Caco-2 (cell line): ENCODE data around the gene PNKD. TPM values are rescaled to one million over a fixed set of nuclear protein-coding genes. Genes with fewer than 3 reads are reported as not detected.

Experiments used
- BruUV-seq: library from RNA; stranded (reverse); fragments of 400-500 nt; replicated peaks from 2 replicates; lab custom pipeline; 2021; lab: Mats Ljungman, UMichigan
- CTCF ChIA-PET: fragments of 300-600 bp; sonication (Branson Sonifier 250); formaldehyde crosslinking; loops from one replicate; lab custom pipeline; 2022; ENCODE audit warnings: antibody characterized with exemption; lab: Charles Lee
- POLR2A ChIA-PET: fragments of 300-600 bp; sonication (Branson Sonifier 250); formaldehyde crosslinking; loops from one replicate; lab custom pipeline; 2022; ENCODE audit warnings: antibody characterized with exemption; lab: Charles Lee
- DNase-seq, 2 experiments: peaks; one replicate each; pipeline versions ENCODE4 v3.0.0 to v3.0.0-alpha.2; 2020 to 2022
- H3K27me3 ChIP-seq: replicated peaks from 2 replicates; pipeline ENCODE4 v1.6.0; 2011; ENCODE audit warnings: low read length; ENCODE audit not compliant: control insufficient read depth, insufficient read depth
- H3K36me3 ChIP-seq: 2 replicates; pipeline ENCODE4 v1.5.1; 2011; ENCODE audit warnings: low read length; ENCODE audit not compliant: control insufficient read depth, insufficient read depth
- H3K4me1 ChIP-seq: fragments of 250-450 bp; sonication (Bioruptor Pico); 2 replicates; pipeline ENCODE4 v1.5.1; 2020; ENCODE audit warnings: mild to moderate bottlenecking
- H3K4me3 ChIP-seq: 2 replicates; pipeline ENCODE4 v1.5.1; 2011; ENCODE audit warnings: low read depth, mild to moderate bottlenecking, control low read depth, low read length
- H3K9me3 ChIP-seq: fragments of 250-450 bp; sonication (Bioruptor Pico); 2 replicates; pipeline ENCODE4 v1.5.1; 2020; ENCODE audit warnings: mild to moderate bottlenecking, moderate library complexity
- H3K27ac Mint-ChIP-seq: one replicate; pipeline ENCODE4 v1.8.0; 2022; ENCODE audit warnings: mixed read lengths; ENCODE audit not compliant: unreplicated experiment
- H3K27me3 Mint-ChIP-seq: one replicate; pipeline ENCODE4 v1.8.0; 2022; ENCODE audit warnings: mixed read lengths; ENCODE audit not compliant: insufficient read depth, unreplicated experiment
- H3K36me3 Mint-ChIP-seq: one replicate; pipeline ENCODE4 v1.8.0; 2022; ENCODE audit warnings: mild to moderate bottlenecking, mixed read lengths; ENCODE audit not compliant: insufficient read depth, unreplicated experiment
- H3K4me1 Mint-ChIP-seq: one replicate; pipeline ENCODE4 v1.8.0; 2022; ENCODE audit warnings: low read depth, mixed read lengths; ENCODE audit not compliant: unreplicated experiment
- H3K4me3 Mint-ChIP-seq: one replicate; pipeline ENCODE4 v1.8.0; 2022; ENCODE audit warnings: mild to moderate bottlenecking, moderate library complexity, mixed read lengths; ENCODE audit not compliant: unreplicated experiment
- H3K9me3 Mint-ChIP-seq: one replicate; pipeline ENCODE4 v1.8.0; 2022; ENCODE audit warnings: mixed read lengths; ENCODE audit not compliant: unreplicated experiment
- intact Hi-C: fragments of 100-400 bp; cut with micrococcal nuclease; formaldehyde crosslinking; loops from one replicate; pipeline ENCODE4 v1.10.0; 2022; ENCODE audit not compliant: unreplicated experiment
- total RNA-seq: library from RNA; stranded (reverse); gene quantifications from 2 replicates; pipeline ENCODE4 v1.2.3, GENCODE V29; 2022
- TF ChIP-seq, protein P1 (sequence below), 2 experiments: fragments of 200-600 bp in 1 of 2; IDR thresholded peaks; 1 replicate in 1 of 2; 2 replicates in 1 of 2; pipeline versions ENCODE4 v1.5.1 to v1.8.0; 2011 to 2022; ENCODE audit warnings: antibody characterized with exemption in 1 of 2, control low read depth in 1 of 2, inconsistent platforms in 1 of 2, low read depth in 1 of 2, low read length in 1 of 2, mild to moderate bottlenecking in 1 of 2, moderate library complexity in 1 of 2; ENCODE audit not compliant: insufficient read depth in 1 of 2, severe bottlenecking in 1 of 2, unreplicated experiment in 1 of 2

PNKD gene
- total RNA-seq, 1 experiment from 2014 or later: 39.2 TPM

DNA sequence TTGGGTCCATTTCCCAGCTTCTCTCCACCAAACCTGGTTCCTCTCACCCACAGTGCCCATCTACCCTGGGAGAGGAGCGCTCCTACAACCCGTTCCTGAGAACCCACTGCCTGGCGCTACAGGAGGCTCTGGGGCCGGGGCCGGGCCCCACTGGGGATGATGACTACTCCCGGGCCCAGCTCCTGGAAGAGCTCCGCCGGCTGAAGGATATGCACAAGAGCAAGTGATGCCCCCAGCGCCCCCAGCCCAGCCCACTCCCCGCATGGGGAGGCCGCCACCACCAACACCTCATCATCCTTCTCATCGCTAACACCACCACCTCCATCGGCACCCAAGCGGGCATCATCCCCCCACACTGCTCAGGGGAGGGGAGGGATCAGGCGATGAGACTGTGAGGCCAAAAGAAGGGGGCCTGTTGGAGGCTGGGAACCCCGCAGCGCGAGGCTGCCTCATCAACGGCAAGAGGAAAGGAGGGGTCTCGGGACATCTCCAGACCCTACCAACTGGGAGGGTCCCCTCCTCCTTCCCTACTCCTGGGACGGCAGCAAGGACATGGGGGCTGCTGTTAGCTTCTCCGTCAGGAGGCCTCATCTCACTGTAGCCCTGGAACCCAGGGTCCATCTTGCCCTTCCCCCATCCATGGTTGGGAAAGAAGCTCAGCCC lies 74.6 kb downstream of the PNKD start:
- Histone ChIP-seq H3K9me3 (peaks cover 4% of the 10 kb centered on the region; the same call in 1 of the 2 replicates), H3K4me3 (no peak overlapping the region), H3K4me1 (no peaks in the 10 kb centered on the region), H3K36me3 (no peaks in the 10 kb centered on the region; the same call in 1 of the 2 replicates), H3K27me3 (no peaks in the 10 kb centered on the region)
- TF ChIP-seq, protein P1, sequence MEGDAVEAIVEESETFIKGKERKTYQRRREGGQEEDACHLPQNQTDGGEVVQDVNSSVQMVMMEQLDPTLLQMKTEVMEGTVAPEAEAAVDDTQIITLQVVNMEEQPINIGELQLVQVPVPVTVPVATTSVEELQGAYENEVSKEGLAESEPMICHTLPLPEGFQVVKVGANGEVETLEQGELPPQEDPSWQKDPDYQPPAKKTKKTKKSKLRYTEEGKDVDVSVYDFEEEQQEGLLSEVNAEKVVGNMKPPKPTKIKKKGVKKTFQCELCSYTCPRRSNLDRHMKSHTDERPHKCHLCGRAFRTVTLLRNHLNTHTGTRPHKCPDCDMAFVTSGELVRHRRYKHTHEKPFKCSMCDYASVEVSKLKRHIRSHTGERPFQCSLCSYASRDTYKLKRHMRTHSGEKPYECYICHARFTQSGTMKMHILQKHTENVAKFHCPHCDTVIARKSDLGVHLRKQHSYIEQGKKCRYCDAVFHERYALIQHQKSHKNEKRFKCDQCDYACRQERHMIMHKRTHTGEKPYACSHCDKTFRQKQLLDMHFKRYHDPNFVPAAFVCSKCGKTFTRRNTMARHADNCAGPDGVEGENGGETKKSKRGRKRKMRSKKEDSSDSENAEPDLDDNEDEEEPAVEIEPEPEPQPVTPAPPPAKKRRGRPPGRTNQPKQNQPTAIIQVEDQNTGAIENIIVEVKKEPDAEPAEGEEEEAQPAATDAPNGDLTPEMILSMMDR (IDR thresholded peaks at IDR 0.05; ENCODE audit: insufficient read depth in 1 of 2, low read depth in 1 of 2, low read length in 1 of 2, severe bottlenecking in 1 of 2, unreplicated experiment in 1 of 2): no peak
- ChIA-PET POLR2A (no interaction called here), CTCF (no interaction called here)
- no peak overlapping the region for H3K27ac Mint-ChIP-seq
- no peak for DNase-seq
- no peak overlapping the region for H3K4me3 Mint-ChIP-seq
- no peaks in the 10 kb centered on the region for H3K9me3 Mint-ChIP-seq
- H3K36me3 Mint-ChIP-seq: peaks cover 6% of the 10 kb centered on the region
- BruUV-seq: no TSS peak
- H3K27me3 Mint-ChIP-seq: no peaks in the 10 kb centered on the region
- peaks cover 8% of the 10 kb centered on the region for H3K4me1 Mint-ChIP-seq
- intact Hi-C loops: no loop called here

DNA sequence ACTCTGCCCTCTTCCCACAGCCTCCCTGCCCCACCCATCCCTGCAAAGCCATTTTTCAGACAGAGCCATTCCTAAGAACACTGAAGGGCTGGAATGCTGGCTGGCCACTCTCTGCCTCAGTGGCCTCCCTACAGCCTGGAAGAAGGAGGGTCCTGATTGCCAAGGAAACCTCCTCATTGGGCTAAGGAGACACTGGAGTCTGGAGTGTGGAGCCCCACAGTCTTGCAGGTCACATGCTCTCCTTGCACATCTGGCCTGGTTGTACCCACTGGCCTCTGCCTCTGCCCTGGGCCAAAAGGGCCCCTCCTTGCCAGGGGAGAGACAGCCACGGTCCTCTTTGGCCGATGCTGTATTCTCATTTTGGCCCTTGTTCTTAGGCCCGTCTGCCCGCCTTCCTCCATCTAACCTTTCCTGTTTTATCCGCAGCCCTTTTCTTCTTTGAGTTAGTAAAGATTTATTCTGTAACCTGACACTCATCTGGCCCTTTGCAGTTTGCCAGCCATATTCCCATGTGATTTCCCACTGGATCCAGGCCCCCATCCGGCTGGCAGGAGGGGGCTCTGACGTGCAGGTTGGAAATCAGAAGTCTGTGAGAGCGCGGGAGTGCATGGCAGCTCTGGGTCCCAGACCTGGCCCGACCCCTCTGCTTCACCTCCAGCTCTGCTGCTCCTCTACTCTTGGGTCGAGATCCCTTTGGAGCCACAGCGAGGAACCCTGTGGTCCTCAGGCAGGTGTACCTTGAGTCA lies 75.3 kb downstream of the PNKD start:
- TF ChIP-seq, protein P1 (IDR thresholded peaks at IDR 0.05; ENCODE audit: insufficient read depth in 1 of 2, low read depth in 1 of 2, low read length in 1 of 2, severe bottlenecking in 1 of 2, unreplicated experiment in 1 of 2): no peak
- H3K4me1 Mint-ChIP-seq: peaks cover under 1% of the 10 kb centered on the region
- Histone ChIP-seq H3K9me3 (peaks cover 12% of the 10 kb centered on the region), H3K27me3 (no peaks in the 10 kb centered on the region), H3K4me1 (no peaks in the 10 kb centered on the region), H3K36me3 (no peaks in the 10 kb centered on the region; the same call in 1 of the 2 replicates), H3K4me3 (no peak overlapping the region)
- DNase-seq: no peak
- H3K27ac Mint-ChIP-seq: no peak overlapping the region
- no peaks in the 10 kb centered on the region for H3K27me3 Mint-ChIP-seq
- H3K9me3 Mint-ChIP-seq: no peaks in the 10 kb centered on the region
- POLR2A ChIA-PET: no interaction called here
- no peak overlapping the region for H3K4me3 Mint-ChIP-seq
- CTCF ChIA-PET: no interaction called here
- intact Hi-C loops: no loop called here
- BruUV-seq: TSS peak; percentile 23
- H3K36me3 Mint-ChIP-seq: peaks cover 6% of the 10 kb centered on the region

DNA sequence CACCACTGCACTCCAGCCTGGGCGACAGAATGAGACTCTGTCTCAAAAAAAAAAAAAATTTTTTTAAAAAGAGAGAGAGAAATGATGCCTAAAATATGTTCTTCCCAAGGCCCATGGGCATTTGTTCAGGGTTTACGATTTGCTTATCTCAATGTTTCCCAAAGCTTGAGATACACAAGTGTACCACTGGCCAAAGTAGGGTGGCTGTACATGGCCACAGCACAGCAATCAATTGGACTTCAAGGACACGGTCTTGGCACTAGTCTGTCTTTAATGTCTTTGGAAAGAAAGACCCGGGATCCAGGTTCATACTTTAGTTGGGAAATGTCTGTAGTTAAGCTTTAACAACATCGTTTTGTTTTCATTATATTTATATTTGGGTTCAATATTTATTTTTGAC lies 76.9 kb downstream of the PNKD start:
- BruUV-seq: no TSS peak
- no peak overlapping the region for H3K27ac Mint-ChIP-seq
- H3K36me3 Mint-ChIP-seq: peaks cover 6% of the 10 kb centered on the region
- Histone ChIP-seq H3K4me3 (no peak overlapping the region), H3K9me3 (peaks cover 25% of the 10 kb centered on the region), H3K27me3 (no peaks in the 10 kb centered on the region), H3K36me3 (no peaks in the 10 kb centered on the region), H3K4me1 (no peaks in the 10 kb centered on the region)
- intact Hi-C loops: no loop called here
- no peaks in the 10 kb centered on the region for H3K4me1 Mint-ChIP-seq
- no peaks in the 10 kb centered on the region for H3K27me3 Mint-ChIP-seq
- no peak overlapping the region for H3K4me3 Mint-ChIP-seq
- POLR2A ChIA-PET: no interaction called here
- TF ChIP-seq, protein P1 (IDR thresholded peaks at IDR 0.05; ENCODE audit: insufficient read depth in 1 of 2, low read depth in 1 of 2, low read length in 1 of 2, severe bottlenecking in 1 of 2, unreplicated experiment in 1 of 2): no peak
- peaks cover 9% of the 10 kb centered on the region for H3K9me3 Mint-ChIP-seq
- CTCF ChIA-PET: no interaction called here
- DNase-seq: no peak
